ENCODE data around the gene KANSL1.

KANSL1 gene

GRCh38 chr17:45980855-45981254 is 212.4 kb downstream of the KANSL1 start:
- TF ChIP-seq JUND (IDR thresholded peaks at IDR 0.05; ENCODE audit: low read depth) = no peak
- DNase-seq (ENCODE audit: low read depth in 1 of 2, low spot score in 1 of 2) = no peak
- in situ Hi-C loops (cut with HindIII; ENCODE audit: low pct_unique_long_range_greater_than_20kb, low sequenced_read_pairs) = no loop called here
